NCI-H82 (cell line): ENCODE data around the gene ZDHHC11B.
"Not testable (repeated sequence)": the region's sequence is repeated elsewhere in the genome, so short reads cannot be mapped to it uniquely, and the experiment has no call there.

Experiments used
- DNase-seq: peaks from one replicate; lab custom pipeline; 2025; lab: John Stamatoyannopoulos, UW

ZDHHC11B gene

DNA sequence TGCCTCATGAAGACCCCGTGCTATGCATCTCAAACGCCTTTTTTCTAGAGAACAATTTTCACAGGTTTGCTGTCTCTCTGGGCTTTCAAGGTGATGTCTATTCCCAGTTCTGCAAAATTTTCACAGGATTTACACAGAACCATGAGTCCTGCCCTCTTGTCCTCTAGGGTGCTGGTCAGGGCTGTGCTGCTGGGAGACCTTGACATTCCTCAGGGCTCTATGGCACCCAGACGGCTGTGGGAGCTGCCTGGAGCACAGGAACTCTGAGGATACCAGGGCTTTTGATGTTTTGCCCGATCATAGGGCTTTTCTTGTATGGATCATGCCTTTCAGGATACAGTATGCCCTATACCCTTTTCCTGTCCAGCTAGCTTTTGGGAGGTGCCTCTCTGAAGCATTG lies 68.9 kb downstream of the ZDHHC11B start:
- not testable (repeated sequence) for DNase-seq

DNA sequence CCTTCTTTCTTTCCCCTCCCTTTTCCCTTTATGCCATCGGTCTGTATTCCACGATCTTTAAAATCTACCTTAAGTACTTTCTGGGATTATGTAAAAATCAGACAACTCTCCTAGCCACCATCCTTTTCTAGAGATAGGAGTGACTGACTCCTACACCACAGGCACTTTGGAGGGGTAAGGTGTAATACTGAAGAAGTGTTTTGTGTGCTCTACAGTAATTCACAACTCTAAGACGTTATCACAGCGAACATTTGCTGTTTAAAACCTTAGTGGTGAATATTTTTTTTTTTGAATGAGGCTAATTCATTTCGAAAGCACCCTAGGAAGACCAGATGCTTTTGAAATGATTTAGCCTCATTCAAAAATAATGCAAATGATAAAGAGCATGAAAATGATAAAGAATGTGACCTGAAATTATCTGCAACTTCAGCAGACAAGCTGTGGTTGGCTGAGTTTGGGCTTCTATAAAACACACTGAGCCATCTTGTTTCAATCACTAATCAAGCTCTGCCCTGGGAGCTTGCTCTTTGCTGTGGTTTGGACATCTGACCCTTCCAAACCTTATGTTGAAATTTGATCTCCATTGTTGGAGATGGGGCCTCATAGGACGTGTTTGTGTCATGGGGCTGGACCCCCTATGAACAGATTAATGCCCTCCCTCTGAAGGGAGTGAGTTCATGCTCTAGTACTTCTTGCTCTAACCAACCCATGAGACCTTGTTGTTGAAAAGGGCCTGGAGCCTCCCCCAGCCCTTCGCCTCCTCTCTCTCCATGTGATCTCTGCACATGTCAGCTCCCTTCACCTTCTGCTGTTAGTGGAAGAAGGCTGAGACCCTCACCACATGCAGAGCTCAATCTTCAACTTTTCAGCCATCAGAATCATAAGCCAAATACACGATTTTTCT lies 70.1 kb downstream of the ZDHHC11B start:
- not testable (repeated sequence) for DNase-seq

DNA sequence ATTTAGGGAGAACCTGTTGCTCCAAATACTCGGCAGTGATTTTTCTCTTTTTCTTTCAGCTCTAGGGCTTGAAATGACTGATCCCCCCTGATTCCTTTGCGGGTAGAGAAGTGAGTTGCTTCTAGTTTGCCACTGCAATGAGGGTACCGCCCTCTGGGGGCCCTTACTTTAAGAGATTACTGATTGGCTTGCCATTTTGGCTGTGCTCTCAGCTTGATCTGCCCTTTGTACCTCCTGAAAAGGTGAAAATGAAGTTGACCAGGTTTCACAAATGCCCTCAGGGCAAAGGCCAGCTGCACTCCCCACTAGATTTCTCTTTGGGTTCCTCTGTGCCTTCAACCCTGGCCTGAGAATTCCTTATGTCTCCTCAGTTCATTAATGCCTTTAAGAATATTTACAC lies 70.8 kb downstream of the ZDHHC11B start:
- DNase-seq = not testable (repeated sequence)

DNA sequence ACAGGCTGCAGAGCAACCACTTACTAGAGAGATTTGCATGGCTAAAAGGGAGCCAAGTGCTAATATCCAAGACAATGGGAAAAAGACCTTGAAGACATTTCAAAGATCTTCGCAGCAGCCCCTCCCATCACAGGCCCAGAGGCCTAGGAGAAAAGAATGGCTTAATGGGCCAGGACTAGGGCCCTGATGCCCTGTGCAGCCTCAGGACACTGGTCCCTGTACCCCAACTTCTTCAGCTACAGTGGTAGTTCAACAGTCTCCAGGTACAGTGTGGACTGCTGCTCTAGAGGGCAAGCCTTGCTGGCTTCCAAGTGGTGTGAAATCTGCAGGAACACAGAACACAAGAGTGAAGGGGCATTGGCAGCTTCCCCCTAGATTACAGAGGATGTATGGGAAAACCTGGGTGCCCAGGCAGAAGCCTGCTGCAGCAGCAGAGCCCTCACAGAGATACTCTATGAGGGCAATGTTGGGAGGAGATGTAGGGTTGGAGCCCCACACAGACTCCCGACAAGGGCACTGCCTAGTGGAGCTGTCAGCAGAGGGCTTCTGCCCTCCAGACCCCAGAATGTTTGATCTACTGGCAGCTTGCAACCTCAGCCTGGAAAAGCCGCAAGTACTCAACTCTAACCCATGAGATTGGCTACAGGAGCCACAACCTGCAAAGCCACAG lies 75.5 kb downstream of the ZDHHC11B start:
- not testable (repeated sequence) for DNase-seq

DNA sequence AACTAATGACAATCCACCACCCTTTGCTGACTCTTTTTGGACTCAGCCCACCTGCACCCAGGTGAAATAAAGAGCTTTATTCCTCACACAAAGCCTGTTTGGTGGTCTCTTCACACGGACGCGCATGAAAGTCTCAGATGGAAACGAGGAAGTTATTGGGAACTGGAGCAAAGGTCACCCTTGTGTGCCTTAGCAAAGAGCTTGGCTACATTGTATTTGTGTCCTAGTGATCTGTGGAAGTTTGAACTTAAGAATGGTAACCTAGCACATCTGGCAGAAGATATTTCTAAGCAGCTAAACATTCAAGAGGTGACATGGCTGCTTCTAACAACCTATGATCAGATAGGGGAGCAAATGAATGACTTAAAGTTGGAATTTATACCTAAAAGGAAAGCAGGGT lies 76.2 kb downstream of the ZDHHC11B start:
- not testable (repeated sequence) for DNase-seq

DNA sequence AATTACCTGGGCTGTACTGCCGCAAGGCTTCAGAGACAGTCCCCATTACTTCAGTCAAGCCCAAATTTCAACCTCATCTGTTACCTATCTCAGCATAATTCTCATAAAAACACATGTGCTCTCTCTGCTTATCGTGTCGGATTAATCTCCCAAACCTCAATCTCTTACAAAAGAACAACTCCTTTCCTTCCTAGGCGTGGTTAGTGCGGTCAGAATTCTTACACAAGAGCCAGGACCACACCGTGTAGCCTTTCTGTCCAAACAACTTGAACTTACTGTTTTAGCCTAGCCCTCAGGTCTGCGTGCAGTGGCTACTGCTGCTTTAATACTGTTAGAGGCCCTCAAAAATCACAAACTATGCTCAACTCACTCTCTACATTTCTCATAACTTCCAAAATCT lies 78.4 kb downstream of the ZDHHC11B start:
- DNase-seq = not testable (repeated sequence)

DNA sequence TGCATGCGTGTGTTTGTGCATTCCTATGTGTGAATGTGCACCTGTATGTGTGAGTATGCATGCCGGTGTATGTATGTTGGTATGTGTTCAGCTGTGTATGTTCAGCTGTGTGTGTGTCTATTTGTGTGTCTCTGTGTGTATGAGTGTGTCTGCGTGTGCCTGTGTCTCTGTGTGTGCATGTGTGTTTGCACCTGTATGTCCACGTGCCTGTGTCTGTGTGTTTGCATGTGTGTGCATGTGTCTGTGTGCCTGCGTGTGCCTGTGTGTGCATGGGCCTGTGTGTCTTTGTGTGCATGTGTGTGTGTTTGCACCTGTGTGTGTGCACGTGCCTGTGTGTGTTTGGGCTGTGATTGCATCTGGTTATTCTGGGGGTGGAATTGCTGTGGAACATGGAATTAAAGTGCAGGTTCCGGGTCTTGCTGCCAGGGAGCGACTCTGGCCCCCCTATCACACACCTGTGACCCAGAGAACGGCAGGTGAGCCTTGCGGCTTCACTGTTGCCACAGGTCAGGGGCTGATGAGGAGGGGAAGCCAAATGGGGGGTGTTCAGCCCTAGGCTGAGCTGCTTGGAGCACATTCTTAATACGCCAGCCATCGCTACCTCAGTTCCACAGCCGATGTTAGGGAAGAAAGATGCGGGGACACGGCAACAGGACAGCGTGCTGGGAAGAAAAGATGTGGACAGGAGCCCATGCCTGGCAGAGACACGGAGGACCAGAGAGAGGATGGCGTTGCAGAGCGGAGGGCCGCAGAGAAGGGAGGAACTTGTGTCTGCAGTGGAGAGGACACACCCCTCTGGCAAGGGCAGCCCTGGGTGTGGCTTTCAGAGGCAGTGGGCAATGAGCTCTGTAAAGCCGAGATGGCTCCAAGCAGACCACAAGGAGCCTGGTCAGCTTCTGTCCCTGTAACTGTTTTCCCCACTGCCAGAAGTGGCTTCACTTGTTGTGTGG lies 87.5 kb downstream of the ZDHHC11B start:
- DNase-seq = not testable (repeated sequence)

DNA sequence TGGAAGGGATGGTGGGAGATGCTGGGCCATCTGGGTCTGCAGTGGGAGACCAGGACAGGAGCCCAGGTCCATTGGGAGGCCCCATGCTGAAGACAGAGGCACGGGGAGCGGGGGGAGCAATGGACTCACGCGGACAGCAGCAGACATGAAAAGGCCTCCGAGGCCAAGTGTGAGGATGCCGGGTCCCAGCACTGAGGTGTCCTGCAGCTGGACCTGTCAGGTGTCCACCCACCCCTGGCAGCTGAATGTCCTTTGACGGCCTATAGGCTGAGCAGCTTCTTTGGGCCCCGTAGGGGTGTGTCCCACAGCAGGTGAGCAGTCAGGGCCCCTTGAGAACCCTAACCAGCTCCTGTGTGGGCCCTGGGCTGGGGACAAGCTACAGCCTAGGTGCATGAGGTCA lies 88.3 kb downstream of the ZDHHC11B start:
- DNase-seq = not testable (repeated sequence)

DNA sequence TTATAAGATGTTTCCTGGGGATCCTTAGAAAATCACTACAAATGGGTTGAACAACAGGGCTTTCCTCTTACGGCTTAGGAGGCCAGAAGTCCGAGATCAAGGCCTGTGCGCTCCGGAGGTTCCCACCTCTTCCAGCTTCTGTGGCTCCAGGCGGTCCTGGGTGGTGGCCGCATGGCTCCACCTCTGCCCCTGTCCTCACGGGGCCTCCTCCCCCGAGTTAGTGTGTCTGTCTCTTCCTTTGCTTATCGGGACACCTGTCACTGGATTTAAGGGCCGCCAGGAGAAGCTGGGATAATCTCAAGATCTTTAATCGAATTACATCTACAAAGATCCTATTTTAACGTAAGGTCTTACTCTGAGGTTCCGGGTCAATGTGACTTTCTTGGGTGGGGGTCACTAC lies 89.1 kb downstream of the ZDHHC11B start:
- DNase-seq = not testable (repeated sequence)

DNA sequence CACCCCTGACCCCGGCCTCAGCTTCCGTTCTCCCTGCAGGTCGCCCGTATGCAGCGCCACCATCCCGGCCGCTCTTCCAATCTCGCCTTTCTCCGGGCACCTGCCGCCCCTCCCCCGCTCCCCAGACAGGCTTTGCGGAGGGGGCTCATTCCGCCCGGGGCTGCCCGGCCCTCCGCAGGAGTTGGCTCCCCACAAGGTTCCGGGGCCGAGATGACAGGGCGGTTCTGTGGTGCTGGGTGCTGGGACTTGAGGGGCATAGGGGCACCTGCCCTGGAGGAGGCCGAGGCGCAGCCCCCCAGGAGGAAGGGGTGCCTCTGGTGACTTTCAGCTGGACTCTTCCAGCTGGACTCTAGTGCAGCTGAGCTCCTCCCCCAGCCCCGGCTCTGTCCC lies 90.5 kb downstream of the ZDHHC11B start:
- not testable (repeated sequence) for DNase-seq

DNA sequence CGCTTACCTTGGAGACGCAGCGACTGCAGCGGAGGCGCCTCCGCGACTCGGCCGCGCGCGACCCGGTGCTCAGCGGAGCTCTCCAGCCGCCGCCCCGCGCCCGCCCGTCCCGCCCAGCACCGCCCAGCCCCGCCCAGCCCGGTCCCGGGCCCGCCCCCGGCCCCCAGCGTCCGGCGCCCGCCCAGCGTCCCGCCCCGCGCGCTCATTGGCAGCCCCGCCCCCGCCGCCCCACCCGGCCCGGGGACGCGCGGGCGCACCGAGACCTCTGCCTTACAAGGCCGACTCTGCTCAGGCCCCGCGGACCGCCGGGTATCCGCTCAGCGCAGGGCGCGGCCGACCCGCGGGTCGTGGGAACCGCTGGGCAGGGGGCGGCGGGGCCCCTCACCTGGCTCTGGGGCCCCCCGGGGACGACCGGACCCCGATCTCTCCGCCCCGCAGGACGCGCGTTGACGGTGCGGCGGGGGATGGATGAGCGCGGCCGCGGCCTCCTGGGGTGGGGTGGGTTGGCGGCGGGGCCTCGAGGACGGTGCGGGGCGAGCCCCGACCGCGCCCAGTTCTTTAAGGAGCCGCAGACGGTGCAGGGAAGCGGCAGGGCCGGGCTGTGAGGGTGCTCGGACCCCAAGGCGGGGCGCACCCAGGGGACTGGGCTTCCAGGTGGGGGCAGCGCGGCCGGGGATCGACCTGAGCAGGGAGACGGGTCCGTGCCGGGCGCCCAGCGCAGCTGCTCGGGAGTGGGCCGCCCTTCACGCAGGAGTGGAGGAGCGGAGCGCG lies 91.1 kb downstream of the ZDHHC11B start, which contains the start of gene TPPP:
Gene TPPP, minus strand, starts transcription at position 82 of the 771 bp plus-strand sequence. CDS start 15,292 bp downstream, outside the sequence.
- peak; percentile 65 for DNase-seq

DNA sequence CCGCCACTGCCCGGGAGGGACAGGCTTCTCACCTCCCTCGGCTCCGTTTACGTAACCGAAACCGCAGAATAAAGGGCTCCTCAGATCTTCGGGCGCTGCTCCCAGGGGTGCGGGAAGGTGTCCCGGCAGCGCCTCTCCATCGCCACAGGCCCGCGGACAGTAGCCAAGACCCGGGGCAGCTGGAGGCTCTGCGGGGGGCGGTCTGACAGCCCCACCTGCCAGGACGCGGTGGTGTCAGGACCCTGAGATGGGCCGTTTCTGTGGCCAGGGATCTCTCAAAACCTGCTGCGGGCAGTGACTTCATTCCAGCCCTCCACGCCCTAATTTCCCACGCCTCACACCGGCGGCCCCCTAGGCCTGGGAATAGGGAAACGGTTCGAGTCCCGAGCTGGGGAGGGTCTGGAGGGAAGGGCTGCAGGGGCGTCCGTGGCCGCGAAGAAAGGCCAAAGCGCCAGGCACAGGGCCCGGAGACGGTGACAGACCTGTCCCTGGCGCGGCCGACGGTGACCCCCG lies 91.9 kb downstream of the ZDHHC11B start:
- DNase-seq = not testable (repeated sequence)

DNA sequence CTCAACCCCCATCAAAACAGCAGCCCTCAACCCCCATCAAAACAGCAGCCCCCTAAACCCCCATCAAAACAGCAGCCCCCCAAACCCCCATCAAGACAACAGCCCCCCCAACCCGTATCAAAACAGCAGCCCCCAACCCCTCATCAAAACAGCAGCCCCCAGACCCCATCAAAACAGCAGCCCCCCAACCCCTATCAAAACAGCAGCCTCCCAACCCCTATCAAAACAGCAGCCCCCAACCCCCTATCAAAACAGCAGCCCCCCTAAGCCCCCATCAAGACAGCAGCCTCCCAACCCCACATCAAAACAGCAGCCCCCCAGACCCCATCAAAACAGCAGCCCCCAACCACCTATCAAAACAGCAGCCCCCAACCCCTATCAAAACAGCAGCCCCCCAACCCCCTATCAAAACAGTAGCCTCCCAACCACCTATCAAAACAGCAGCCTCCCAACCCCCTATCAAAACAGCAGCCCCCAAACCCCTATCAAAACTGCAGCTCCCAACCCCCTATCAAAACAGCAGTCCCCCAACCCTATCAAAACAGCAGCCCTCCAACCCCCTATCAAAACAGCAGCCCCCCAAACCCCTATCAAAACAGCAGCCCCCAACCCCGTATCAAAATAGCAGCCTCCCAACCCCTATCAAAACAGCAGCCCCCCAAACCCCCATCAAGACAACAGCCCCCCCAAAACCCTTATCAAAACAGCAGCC lies 92.6 kb downstream of the ZDHHC11B start:
- no peak for DNase-seq

DNA sequence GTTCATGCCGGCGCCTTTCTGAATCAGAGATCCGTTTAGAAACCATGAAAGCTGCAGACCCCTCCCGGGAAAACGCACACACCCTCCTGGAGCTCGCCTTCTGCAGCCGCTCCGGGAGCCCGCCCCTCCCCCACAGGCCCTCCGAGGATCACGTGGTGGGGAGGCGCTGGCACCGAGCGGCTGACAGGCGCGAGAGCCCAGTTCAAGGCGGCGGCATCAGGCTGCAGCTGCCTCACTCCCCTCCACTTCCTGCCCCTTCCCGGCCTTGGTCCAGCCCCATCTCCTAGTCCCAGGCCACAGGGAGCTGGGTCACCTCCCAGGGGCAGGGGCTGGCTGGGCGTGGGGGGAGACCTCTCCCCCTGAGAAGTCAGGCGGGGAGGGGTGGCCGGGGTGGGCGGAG lies 93.5 kb downstream of the ZDHHC11B start:
- not testable (repeated sequence) for DNase-seq

DNA sequence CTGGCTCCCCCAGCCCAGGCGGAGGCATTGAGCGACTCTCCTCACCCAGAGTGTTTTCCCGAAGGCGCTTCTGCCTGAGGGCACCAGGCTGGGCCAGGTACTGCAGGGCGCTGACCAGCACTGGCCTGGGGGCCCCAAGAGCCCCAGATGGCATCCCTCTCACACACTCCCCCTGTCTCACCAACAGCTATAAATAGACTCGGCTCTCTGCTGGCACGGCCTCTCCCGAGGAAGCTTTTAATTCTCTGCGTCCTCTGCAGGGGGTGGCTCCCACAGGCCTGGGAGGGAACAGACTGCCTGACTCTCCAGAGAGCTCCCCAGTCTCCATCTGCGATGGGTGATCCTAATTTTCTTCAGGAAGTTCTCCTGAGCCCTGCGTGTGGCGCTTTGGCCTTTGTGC lies 94.2 kb downstream of the ZDHHC11B start:
- not testable (repeated sequence) for DNase-seq

DNA sequence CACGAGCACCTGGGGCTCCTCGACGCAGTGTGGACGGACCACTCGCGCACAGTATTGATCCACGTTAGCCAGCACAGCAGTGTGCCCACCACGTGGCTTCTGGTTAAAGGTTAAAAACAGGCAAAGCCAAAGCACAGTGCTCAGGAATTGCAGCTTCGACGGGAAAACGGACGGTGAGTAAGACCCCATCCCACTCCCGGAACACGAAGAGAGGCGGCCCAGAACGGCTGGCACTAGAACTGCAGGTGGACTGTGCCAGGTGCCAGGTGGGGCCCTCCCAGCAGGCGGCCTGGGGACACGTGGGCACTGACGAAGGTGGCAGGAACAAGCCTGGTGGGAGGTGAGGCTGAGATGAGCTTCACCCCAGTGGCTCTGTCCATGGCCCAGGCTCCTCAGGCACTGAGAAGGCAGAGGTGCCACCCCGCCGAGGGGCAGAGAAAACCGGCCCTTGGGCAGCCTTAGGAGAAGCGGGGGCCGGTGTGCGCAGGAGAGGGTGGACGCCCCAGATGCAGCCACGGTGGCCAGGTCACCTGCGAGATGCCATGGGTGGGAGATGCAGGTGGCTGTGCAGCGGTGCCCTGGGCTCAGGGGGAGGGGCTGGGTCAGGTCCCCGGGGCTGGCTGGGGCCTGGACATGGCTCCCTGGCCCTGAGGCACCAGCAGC lies 96.0 kb downstream of the ZDHHC11B start:
- DNase-seq = not testable (repeated sequence)

DNA sequence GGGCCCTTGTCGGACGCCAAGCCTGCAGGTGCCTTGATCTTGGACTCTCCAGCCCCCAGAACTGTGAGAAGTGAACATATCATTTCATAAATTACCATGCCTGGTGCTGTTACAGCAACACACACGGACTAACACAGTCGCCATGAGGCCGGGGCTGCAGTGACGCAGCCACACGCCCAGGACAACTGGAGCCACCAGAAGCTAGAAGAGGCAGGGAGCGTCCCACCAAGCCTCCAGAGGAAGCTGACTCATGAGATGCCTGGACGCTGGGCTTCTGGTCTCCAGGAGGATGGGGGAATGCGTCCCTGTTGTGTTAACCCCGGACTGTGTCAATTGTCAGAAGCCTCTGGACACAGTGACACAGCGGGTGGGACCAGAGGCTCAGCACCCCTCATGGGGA lies 97.6 kb downstream of the ZDHHC11B start:
- DNase-seq = not testable (repeated sequence)

DNA sequence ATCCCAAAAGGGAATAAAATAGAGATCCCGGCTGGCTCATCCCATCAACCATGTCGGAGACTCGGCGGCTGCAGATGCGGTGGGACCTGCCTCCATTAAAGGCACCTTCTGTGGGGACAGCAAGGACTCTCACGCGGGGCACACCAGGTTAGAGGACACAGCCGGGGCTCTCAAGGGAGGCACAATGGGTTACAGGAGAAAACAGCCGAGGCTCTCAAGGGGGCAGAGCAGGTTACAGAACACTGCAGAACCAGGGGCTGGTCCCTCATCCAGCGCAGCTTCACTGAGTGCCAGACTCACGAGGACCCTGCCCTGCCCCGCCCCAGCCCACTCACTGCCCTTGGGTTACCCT lies 98.4 kb downstream of the ZDHHC11B start:
- DNase-seq = not testable (repeated sequence)

DNA sequence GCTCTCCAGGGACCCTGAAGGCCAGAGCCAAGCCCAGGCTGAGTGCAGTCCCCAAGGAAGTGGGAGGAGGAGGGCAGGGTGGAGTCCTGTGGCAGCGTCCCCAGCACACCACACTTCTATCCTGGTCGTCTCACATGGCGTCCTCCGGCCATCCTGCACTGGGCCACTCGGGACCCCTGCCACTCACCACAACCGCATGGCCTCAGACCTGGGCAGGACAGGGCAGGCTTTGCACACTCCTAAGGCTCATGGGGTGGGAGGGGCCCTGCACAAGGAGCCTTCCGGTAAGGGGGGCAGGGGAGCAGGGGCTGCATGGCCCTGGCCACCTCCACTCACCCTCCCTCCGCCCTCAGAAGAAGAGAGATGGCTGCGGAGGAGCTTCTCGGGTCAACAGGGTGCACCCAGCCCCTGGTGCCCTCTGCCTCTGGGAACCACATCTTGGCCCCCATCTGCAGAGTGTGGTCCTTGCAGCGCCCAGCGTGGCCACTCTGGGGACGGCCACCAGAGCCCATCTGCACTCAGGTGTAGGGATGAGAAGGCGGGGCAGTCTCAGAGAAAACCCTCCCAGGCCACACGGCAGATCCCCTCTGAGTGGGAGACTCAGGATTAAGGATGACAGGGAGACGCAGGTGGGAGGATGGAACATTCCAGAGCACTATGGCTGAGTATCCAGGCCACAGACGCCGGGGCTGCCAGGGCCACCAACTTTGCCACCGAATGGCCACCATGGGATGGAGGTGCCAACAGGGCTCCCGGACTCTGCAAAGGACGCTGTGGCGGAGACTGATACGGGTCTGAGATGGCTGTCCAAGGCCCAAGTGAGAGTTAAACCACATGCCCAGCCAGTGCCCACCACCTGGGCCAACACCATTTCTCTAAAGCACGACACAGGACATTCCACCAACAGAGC lies 99.0 kb downstream of the ZDHHC11B start:
- no peak for DNase-seq
